ENCODE data around the gene RGS7.

DNA sequence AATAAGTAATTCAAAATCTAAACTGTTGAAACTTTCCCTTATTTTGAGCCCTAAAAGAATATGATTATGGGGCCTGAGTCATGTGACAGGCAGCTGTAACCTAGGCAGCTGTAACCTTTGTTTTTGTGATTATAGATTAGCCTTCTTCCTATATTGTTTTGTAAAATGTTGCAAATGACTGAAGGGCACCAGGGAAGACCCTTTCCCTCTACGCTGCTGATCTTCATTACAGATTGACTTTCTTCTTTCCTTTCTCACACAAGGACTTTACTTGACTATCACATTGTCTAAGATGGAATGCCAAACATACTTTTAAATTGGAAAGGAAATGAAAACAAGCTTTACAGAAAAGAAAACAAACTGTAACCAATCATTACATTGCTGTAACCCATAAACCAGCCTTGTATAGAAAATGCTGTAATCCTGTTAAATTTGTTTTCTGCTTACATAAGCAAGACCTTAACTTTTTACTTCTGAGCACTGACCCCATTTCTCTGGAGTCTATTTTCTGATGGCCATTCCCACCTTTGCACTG, 242.2 kb downstream of the RGS7 start:
- TF ChIP-seq CTCF (conservative IDR thresholded peaks at IDR 0.05; ENCODE audit: low read depth, low read length) (no peak), POLR2A (IDR thresholded peaks at IDR 0.05; ENCODE audit: low read depth, low read length) (no peak), BHLHE40 (IDR thresholded peaks at IDR 0.05; ENCODE audit: low read depth, low read length) (no peak), RCOR1 (IDR thresholded peaks at IDR 0.05; ENCODE audit: insufficient replicate concordance, low read length) (no peak), MAZ (IDR thresholded peaks at IDR 0.05; ENCODE audit: borderline replicate concordance, low read depth, low read length) (no peak), RAD21 (IDR thresholded peaks at IDR 0.05; ENCODE audit: low read length) (no peak), SMC3 (IDR thresholded peaks at IDR 0.05; ENCODE audit: low read depth, low read length) (no peak), CEBPB (IDR thresholded peaks at IDR 0.05; ENCODE audit: low read depth, low read length) (no peak), FOS (IDR thresholded peaks at IDR 0.05; ENCODE audit: low read depth, low read length) (no peak), CHD1 (IDR thresholded peaks at IDR 0.05; ENCODE audit: low read depth, low read length) (no peak)
- TF ChIP-seq, protein P1, sequence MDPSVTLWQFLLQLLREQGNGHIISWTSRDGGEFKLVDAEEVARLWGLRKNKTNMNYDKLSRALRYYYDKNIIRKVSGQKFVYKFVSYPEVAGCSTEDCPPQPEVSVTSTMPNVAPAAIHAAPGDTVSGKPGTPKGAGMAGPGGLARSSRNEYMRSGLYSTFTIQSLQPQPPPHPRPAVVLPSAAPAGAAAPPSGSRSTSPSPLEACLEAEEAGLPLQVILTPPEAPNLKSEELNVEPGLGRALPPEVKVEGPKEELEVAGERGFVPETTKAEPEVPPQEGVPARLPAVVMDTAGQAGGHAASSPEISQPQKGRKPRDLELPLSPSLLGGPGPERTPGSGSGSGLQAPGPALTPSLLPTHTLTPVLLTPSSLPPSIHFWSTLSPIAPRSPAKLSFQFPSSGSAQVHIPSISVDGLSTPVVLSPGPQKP (IDR thresholded peaks at IDR 0.05; ENCODE audit: borderline replicate concordance, low read depth, low read length) = no peak

Measured in IMR-90 (cell line).